K562 (cell line): ENCODE measurements around the gene OPRD1. TPM values are rescaled to one million over a fixed set of nuclear protein-coding genes. Genes with fewer than 3 reads are reported as not detected.

Experiments used
- AFF1 ChIP-seq, 2 experiments: fragments of 450-650 bp; IDR thresholded peaks; 2 replicates each; pipeline ENCODE4 v1.6.1; 2018; ENCODE audit warnings: mild to moderate bottlenecking in 2 of 2, low read depth in 1 of 2; ENCODE audit not compliant: partially characterized antibody in 2 of 2
- ARNT ChIP-seq, 2 experiments: fragments of 450-650 bp; IDR thresholded peaks; 2 replicates each; pipeline ENCODE4 v1.6.1; 2016; ENCODE audit warnings: mild to moderate bottlenecking in 1 of 2
- ATF7 ChIP-seq: fragments of 450-650 bp; IDR thresholded peaks from 2 replicates; pipeline ENCODE4 v1.7.1; 2014; ENCODE audit warnings: mild to moderate bottlenecking, moderate library complexity
- BRD9 ChIP-seq: fragments of 450-650 bp; IDR thresholded peaks from 2 replicates; pipeline ENCODE4 v1.6.1; 2018; ENCODE audit warnings: low read depth; ENCODE audit not compliant: partially characterized antibody
- CCNT2 ChIP-seq: IDR thresholded peaks from 2 replicates; pipeline ENCODE4 v1.6.1; 2011; ENCODE audit warnings: borderline replicate concordance, low read depth, mild to moderate bottlenecking, moderate library complexity, mixed read lengths, low read length; ENCODE audit not compliant: insufficient read length; ENCODE audit errors: extremely low read depth
- CREB1 ChIP-seq, 2 experiments: sonication (generic) in 1 of 2; formaldehyde crosslinking in 1 of 2; IDR thresholded peaks; 2 replicates each; pipeline versions ENCODE4 v1.6.1 to v1.8.0; 2012 to 2022; ENCODE audit warnings: inconsistent platforms in 1 of 2, mild to moderate bottlenecking in 1 of 2, missing genetic modification reagents in 1 of 2, moderate library complexity in 1 of 2
- HCFC1 ChIP-seq: IDR thresholded peaks from 2 replicates; pipeline ENCODE4 v1.6.1; 2012; ENCODE audit warnings: low read depth, low read length, improper control_type of control experiment
- HDGF ChIP-seq: fragments of 450-650 bp; IDR thresholded peaks from 2 replicates; pipeline ENCODE4 v1.6.1; 2016
- NFIC ChIP-seq: fragments of 450-650 bp; IDR thresholded peaks from 2 replicates; pipeline ENCODE4 v1.6.1; 2017; ENCODE audit warnings: mild to moderate bottlenecking, inconsistent platforms
- PHB ChIP-seq: fragments of 250-450 bp; sonication (Bioruptor Pico); IDR thresholded peaks from 2 replicates; pipeline ENCODE4 v1.5.0; 2021
- TAF1 ChIP-seq: IDR thresholded peaks from 2 replicates; pipeline ENCODE4 v1.6.1; 2011; ENCODE audit warnings: mild to moderate bottlenecking, low read length, moderate library complexity; ENCODE audit not compliant: insufficient read depth, control insufficient read depth, severe bottlenecking; ENCODE audit errors: extremely low read depth
- YBX1 ChIP-seq: fragments of 450-650 bp; IDR thresholded peaks from 2 replicates; pipeline ENCODE4 v1.7.1; 2016; ENCODE audit warnings: mild to moderate bottlenecking
- ZNF316 ChIP-seq: fragments of 450-650 bp; IDR thresholded peaks from 2 replicates; pipeline ENCODE4 v1.6.1; 2016
- polyA plus RNA-seq, 8 experiments: library from polyadenylated mRNA; depleted of rRNA in 4 of 8; stranded (reverse) in 5 of 8; unstranded in 3 of 8; fragments of >200 nt; fragmentation: Nextera tagmentation in 2 of 8; fragmentation: Illumina TruSeq in 1 of 8; extraction: Ambion mirVana in 2 of 8; extraction: Trizol in 1 of 8; gene quantifications; 2 replicates each; pipeline versions ENCODE4 v1.2.1 to v1.2.3, GENCODE V29; 2011 to 2014; ENCODE audit warnings: inconsistent platforms in 1 of 8, missing spikeins in 1 of 8
- total RNA-seq, 7 experiments: library from RNA; depleted of rRNA in 6 of 7; stranded (reverse); fragments of >200 nt in 6 of 7; fragmentation: Illumina TruSeq in 2 of 7; extraction: Trizol in 2 of 7; gene quantifications; 2 replicates each; pipeline versions ENCODE4 v1.2.1 to v1.2.3, GENCODE V29; 2011 to 2021; ENCODE audit warnings: low replicate concordance in 1 of 7
- TF ChIP-seq, protein P1 (sequence below): sonication (generic); formaldehyde crosslinking; IDR thresholded peaks from 2 replicates; pipeline ENCODE4 v1.8.0; 2022; ENCODE audit warnings: mild to moderate bottlenecking, missing genetic modification reagents
- TF ChIP-seq, protein P2 (sequence below), 3 experiments: fragments of 200-800 bp in 1 of 3; fragments of 250-450 bp in 1 of 3; fragments of 450-650 bp in 1 of 3; sonication (Bioruptor Pico) in 1 of 3; sonication (Bioruptor generic) in 1 of 3; formaldehyde crosslinking in 1 of 3; IDR thresholded peaks; 2 replicates each; pipeline versions ENCODE4 v1.6.1 to v1.8.0; 2016 to 2022; ENCODE audit warnings: mild to moderate bottlenecking in 2 of 3, missing genetic modification characterization in 2 of 3, missing compliant biosample characterization in 1 of 3, moderate library complexity in 1 of 3

The OPRD1 gene
- total and polyA plus RNA-seq, 9 of the 15 experiments (the other 6 are each of a cell fraction or from before 2014, with no cell fraction given), result under 0.01 to 0.03 (median under 0.01) TPM; not detected in 6

- no peak for TF ChIP-seq CREB1 (IDR thresholded peaks at IDR 0.05)
- TF ChIP-seq CREB1 (CRISPR knock-in tag; IDR thresholded peaks at IDR 0.05), result 0 out of 2 replicates have a peak, but pooled peaks have one; percentile 30
- no peak for TF ChIP-seq NFIC
- TF ChIP-seq, protein P1, sequence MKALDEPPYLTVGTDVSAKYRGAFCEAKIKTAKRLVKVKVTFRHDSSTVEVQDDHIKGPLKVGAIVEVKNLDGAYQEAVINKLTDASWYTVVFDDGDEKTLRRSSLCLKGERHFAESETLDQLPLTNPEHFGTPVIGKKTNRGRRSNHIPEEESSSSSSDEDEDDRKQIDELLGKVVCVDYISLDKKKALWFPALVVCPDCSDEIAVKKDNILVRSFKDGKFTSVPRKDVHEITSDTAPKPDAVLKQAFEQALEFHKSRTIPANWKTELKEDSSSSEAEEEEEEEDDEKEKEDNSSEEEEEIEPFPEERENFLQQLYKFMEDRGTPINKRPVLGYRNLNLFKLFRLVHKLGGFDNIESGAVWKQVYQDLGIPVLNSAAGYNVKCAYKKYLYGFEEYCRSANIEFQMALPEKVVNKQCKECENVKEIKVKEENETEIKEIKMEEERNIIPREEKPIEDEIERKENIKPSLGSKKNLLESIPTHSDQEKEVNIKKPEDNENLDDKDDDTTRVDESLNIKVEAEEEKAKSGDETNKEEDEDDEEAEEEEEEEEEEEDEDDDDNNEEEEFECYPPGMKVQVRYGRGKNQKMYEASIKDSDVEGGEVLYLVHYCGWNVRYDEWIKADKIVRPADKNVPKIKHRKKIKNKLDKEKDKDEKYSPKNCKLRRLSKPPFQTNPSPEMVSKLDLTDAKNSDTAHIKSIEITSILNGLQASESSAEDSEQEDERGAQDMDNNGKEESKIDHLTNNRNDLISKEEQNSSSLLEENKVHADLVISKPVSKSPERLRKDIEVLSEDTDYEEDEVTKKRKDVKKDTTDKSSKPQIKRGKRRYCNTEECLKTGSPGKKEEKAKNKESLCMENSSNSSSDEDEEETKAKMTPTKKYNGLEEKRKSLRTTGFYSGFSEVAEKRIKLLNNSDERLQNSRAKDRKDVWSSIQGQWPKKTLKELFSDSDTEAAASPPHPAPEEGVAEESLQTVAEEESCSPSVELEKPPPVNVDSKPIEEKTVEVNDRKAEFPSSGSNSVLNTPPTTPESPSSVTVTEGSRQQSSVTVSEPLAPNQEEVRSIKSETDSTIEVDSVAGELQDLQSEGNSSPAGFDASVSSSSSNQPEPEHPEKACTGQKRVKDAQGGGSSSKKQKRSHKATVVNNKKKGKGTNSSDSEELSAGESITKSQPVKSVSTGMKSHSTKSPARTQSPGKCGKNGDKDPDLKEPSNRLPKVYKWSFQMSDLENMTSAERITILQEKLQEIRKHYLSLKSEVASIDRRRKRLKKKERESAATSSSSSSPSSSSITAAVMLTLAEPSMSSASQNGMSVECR (CRISPR knock-in tag), result 0 out of 2 replicates have a peak, but pooled peaks have one; percentile 49
- TF ChIP-seq ATF7, result peak; percentile 56
- TF ChIP-seq CCNT2, result no peak
- peak in 1 of 2 experiments; percentile 60 for TF ChIP-seq AFF1 (IDR thresholded peaks at IDR 0.05; ENCODE audit: low read depth in 1 of 2, partially characterized antibody in 2 of 2)
- TF ChIP-seq HCFC1, result peak; percentile 10; the same call in 1 of the 2 replicates
- TF ChIP-seq, protein P2, sequence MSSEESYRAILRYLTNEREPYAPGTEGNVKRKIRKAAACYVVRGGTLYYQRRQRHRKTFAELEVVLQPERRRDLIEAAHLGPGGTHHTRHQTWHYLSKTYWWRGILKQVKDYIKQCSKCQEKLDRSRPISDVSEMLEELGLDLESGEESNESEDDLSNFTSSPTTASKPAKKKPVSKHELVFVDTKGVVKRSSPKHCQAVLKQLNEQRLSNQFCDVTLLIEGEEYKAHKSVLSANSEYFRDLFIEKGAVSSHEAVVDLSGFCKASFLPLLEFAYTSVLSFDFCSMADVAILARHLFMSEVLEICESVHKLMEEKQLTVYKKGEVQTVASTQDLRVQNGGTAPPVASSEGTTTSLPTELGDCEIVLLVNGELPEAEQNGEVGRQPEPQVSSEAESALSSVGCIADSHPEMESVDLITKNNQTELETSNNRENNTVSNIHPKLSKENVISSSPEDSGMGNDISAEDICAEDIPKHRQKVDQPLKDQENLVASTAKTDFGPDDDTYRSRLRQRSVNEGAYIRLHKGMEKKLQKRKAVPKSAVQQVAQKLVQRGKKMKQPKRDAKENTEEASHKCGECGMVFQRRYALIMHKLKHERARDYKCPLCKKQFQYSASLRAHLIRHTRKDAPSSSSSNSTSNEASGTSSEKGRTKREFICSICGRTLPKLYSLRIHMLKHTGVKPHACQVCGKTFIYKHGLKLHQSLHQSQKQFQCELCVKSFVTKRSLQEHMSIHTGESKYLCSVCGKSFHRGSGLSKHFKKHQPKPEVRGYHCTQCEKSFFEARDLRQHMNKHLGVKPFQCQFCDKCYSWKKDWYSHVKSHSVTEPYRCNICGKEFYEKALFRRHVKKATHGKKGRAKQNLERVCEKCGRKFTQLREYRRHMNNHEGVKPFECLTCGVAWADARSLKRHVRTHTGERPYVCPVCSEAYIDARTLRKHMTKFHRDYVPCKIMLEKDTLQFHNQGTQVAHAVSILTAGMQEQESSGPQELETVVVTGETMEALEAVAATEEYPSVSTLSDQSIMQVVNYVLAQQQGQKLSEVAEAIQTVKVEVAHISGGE (CRISPR knock-in tag; IDR thresholded peaks at IDR 0.05), result no peak
- TF ChIP-seq TAF1, result no peak
- TF ChIP-seq PHB (CRISPR knock-in tag), result no peak
- TF ChIP-seq YBX1, result no peak
- peak; percentile 53 for TF ChIP-seq BRD9
- TF ChIP-seq HDGF, result peak; percentile 37; the same call in 1 of the 2 replicates
- no peak for TF ChIP-seq ZNF316
- peak in 1 of 2 experiments; percentile 70; a peak in 1 of 4 replicates for TF ChIP-seq ARNT (IDR thresholded peaks at IDR 0.05)
Observed at GRCh38 chr1:28877132-28877781, 65.3 kb downstream of the OPRD1 start (continued).
